HG02571 (cell line): ENCODE results near the gene DPYSL3.
"Not testable (repeated sequence)": the region's sequence is repeated elsewhere in the genome, so short reads cannot be mapped to it uniquely, and the experiment has no call there.

Experiments
- ATAC-seq: cut with Tn5 transposase; IDR thresholded peaks from one replicate; pipeline ENCODE4 v1.9.1; 2021; ENCODE audit warnings: mild to moderate bottlenecking, moderate library complexity; ENCODE audit not compliant: unreplicated experiment

The DPYSL3 gene

GRCh38 chr5:147509710-147510651 is at the start of gene DPYSL3:
Gene DPYSL3, minus strand, starts transcription at chr5:147510068. Its CDS starts 210 bp downstream, at chr5:147509858.
- no peak for ATAC-seq

- no peak for ATAC-seq
Measured at GRCh38 chr5:147558826-147559225, 49.0 kb upstream of the DPYSL3 start.

- ATAC-seq: no peak
Measured at GRCh38 chr5:147557876-147558745, 48.2 kb upstream of the DPYSL3 start.

GRCh38 chr5:147555176-147555575 is 45.3 kb upstream of the DPYSL3 start:
- no peak for ATAC-seq

GRCh38 chr5:147554261-147554817 is 44.5 kb upstream of the DPYSL3 start:
- ATAC-seq: no peak

GRCh38 chr5:147553817-147554216 is 43.9 kb upstream of the DPYSL3 start:
- ATAC-seq: not testable (repeated sequence)

GRCh38 chr5:147552897-147553296 is 43.0 kb upstream of the DPYSL3 start:
- ATAC-seq: no peak

GRCh38 chr5:147551677-147552076 is 41.8 kb upstream of the DPYSL3 start:
- ATAC-seq: no peak

- ATAC-seq: no peak
Measured at GRCh38 chr5:147547730-147548129, 37.9 kb upstream of the DPYSL3 start.

- ATAC-seq: no peak
Measured at GRCh38 chr5:147544556-147544955, 34.7 kb upstream of the DPYSL3 start.

GRCh38 chr5:147539053-147539452 is 29.2 kb upstream of the DPYSL3 start:
- no peak for ATAC-seq

GRCh38 chr5:147538236-147538635 is 28.4 kb upstream of the DPYSL3 start:
- ATAC-seq: no peak

- ATAC-seq: no peak
Measured at GRCh38 chr5:147534172-147534951, 24.5 kb upstream of the DPYSL3 start.

GRCh38 chr5:147532156-147532555 is 22.3 kb upstream of the DPYSL3 start:
- no peak for ATAC-seq

GRCh38 chr5:147530530-147531389 is 20.9 kb upstream of the DPYSL3 start:
- ATAC-seq: no peak

GRCh38 chr5:147523069-147523468 is 13.2 kb upstream of the DPYSL3 start:
- no peak for ATAC-seq

- no peak for ATAC-seq
Measured at GRCh38 chr5:147522435-147522834, 12.6 kb upstream of the DPYSL3 start.

GRCh38 chr5:147520450-147520849 is 10.6 kb upstream of the DPYSL3 start:
- ATAC-seq: no peak

- ATAC-seq: no peak
Measured at GRCh38 chr5:147519380-147519779, 9.5 kb upstream of the DPYSL3 start.

GRCh38 chr5:147517383-147517782 is 7.5 kb upstream of the DPYSL3 start:
- no peak for ATAC-seq
